ENCODE data around the gene SMYD3. TPM values are rescaled to one million over a fixed set of nuclear protein-coding genes. Genes with fewer than 3 reads are reported as not detected.

Gene SMYD3
- total and polyA plus RNA-seq, 12 donors = 13.5 to 78.2 (median 26.8) TPM

DNA sequence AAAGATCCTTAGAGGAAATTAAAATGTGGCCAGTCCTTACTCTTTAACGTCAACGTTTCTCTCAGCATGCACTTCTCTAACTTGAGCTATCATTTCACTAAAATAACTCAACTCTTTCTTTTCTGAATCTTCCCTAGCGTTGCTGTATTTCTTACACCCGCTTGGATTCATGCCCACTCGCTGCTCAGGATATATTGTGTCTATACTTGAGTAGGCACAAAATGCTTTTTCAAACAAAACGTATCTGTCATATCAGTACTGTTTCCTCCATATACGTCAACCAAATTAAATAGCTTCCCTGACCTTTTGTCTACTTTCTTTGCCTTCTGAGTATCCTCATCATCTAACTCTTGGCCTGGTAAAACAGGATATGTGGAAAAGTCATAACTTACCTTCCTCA lies 549.7 kb downstream of the SMYD3 start:
- H3K4me3 ChIP-seq = no peak overlapping the region
- H3K27me3 ChIP-seq = no peaks in the 10 kb centered on the region
- H3K4me1 ChIP-seq (replicated peaks in 1 of 2) = peaks cover 5 to 13% of the 10 kb centered on the region in 2 donors
- DNase-seq = no peak
- intact Hi-C loops (cut with DNase I) = no loop called here
- WGBS, 4 donors = 77 to 84% (median 80%) methylated on average over 7 of the region's 7 CpGs
- H3K36me3 ChIP-seq (replicated peaks in 1 of 2) = no peaks in the 10 kb centered on the region
- no peaks in the 10 kb centered on the region for H3K9me3 ChIP-seq (replicated peaks in 1 of 3)
- H3K27ac ChIP-seq = no peak overlapping the region
- TF ChIP-seq, protein P1, sequence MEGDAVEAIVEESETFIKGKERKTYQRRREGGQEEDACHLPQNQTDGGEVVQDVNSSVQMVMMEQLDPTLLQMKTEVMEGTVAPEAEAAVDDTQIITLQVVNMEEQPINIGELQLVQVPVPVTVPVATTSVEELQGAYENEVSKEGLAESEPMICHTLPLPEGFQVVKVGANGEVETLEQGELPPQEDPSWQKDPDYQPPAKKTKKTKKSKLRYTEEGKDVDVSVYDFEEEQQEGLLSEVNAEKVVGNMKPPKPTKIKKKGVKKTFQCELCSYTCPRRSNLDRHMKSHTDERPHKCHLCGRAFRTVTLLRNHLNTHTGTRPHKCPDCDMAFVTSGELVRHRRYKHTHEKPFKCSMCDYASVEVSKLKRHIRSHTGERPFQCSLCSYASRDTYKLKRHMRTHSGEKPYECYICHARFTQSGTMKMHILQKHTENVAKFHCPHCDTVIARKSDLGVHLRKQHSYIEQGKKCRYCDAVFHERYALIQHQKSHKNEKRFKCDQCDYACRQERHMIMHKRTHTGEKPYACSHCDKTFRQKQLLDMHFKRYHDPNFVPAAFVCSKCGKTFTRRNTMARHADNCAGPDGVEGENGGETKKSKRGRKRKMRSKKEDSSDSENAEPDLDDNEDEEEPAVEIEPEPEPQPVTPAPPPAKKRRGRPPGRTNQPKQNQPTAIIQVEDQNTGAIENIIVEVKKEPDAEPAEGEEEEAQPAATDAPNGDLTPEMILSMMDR (IDR thresholded peaks at IDR 0.05) = no peak
- no peak for TF ChIP-seq POLR2A (IDR thresholded peaks at IDR 0.05)

DNA sequence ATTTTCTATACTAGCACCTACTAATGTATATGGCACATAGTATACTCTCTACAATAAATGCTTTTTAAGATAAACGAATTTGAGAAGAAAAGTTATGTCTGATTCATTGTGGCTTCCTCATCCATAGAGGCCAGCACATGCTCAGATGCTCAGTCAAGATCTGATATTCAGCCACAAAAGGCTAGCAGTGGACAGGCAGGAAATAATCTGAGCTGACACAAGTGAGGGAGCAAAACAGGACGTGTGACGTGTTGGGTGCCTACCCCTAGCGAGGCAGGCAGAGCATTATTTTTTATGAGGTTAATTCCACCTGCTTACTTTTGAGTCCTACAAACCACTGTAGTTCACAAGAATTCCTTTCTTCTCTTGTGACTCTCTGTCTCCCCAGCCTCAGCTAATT lies 550.9 kb downstream of the SMYD3 start:
- Histone ChIP-seq H3K27me3 (no peaks in the 10 kb centered on the region), H3K27ac (no peak overlapping the region), H3K4me3 (no peak overlapping the region), H3K9me3 (replicated peaks in 1 of 3) (no peaks in the 10 kb centered on the region), H3K36me3 (replicated peaks in 1 of 2) (no peaks in the 10 kb centered on the region), H3K4me1 (replicated peaks in 1 of 2) (peaks cover 5 to 13% of the 10 kb centered on the region in 2 donors)
- TF ChIP-seq, protein P1 (IDR thresholded peaks at IDR 0.05) = no peak
- no peak for TF ChIP-seq POLR2A (IDR thresholded peaks at IDR 0.05)
- intact Hi-C loops (cut with DNase I) = no loop called here
- WGBS, 4 donors = 70 to 81% (median 76%) methylated on average over 4 of the region's 4 CpGs
- no peak for DNase-seq

DNA sequence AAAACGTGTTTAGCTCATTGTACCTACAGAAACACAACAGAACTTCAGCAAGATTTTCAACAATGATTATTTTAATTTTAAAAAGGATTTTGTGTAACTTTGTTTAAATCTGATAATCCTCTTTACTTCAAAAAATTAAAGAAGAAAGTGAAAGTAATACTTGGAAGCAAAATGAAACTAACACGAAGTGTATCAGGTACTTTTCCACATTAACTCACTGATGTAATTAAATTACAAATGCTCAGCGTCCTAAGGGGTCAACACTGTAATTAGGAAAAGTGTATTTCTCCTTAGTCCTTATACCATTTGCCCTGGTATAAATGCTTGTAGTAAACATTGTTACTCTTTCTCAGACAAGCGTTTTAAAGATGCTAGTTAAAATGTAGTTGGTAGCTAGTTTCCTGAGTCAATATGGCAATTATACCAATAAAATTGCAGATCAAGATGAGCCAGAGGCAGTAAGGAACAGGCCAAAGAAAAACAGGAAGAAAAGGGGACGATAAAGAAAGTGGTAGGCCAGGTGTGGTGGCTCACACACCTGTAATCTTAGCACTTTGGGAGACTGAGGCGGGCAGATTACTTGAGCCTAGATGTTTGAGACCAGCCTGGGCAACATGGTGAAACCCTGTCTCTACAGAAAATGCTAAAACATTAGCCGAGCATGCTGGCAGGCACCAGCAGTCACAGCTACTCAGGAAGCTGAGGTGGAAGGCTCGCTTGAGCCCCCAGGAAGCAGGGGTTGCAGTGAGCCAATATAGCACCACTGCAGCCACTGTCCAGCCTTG lies 553.0 kb downstream of the SMYD3 start:
- H3K4me1 ChIP-seq (replicated peaks in 1 of 2) = peaks cover 0 to 8% of the 10 kb centered on the region in 2 donors
- peak overlapping the region; percentile 29 to 87 (median 67) for H3K27ac ChIP-seq
- no peak for TF ChIP-seq POLR2A (IDR thresholded peaks at IDR 0.05)
- TF ChIP-seq, protein P1 (IDR thresholded peaks at IDR 0.05) = no peak
- no peaks in the 10 kb centered on the region for H3K27me3 ChIP-seq
- intact Hi-C loops (cut with DNase I) = no loop called here
- DNase-seq = no peak
- WGBS, 4 donors = 16 to 28% (median 25%) methylated on average over 8 of the region's 8 CpGs
- no peaks in the 10 kb centered on the region for H3K36me3 ChIP-seq (replicated peaks in 1 of 2)
- H3K9me3 ChIP-seq (replicated peaks in 1 of 3) = no peaks in the 10 kb centered on the region
- H3K4me3 ChIP-seq = peak overlapping the region in 1 of 4 donors; percentile 59

DNA sequence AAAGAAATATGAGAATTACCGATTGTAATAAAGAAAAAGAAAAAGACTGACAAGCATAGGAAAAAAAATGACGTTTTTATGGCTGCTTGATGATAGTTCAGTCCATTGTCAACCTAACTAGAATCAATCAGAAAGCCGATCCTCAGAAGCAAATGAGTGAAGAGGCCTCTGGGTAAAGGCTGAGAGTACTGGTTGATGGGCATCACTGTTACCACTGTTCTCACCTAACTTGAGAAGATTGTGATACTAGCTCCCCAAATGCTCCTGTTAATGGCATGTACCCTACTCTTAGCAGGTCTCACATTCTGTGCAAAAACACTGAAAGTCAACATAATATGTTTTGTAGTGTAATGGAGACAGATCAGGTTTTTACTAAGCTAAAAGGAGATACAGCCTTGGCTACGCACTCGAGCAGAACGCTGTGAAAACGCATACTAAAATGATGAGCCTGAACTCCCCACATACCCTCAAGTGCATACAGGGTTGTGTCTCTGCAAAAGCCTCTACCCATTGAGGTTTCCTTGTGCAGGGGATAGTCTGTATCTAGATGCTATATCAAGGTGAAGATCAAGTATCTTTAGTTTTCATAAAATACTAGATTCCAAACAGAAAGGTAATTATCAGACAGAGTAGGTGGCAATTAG lies 554.6 kb downstream of the SMYD3 start:
- WGBS, 4 donors = 88 to 96% (median 92%) methylated on average over 7 of the region's 7 CpGs
- Histone ChIP-seq H3K4me1 (replicated peaks in 1 of 2) (peaks cover 0 to 8% of the 10 kb centered on the region in 2 donors), H3K4me3 (no peak overlapping the region), H3K27ac (peak overlapping the region in 1 of 5 donors; percentile 67), H3K36me3 (replicated peaks in 1 of 2) (no peaks in the 10 kb centered on the region), H3K9me3 (replicated peaks in 1 of 3) (no peaks in the 10 kb centered on the region), H3K27me3 (no peaks in the 10 kb centered on the region)
- intact Hi-C loops (cut with DNase I) = no loop called here
- TF ChIP-seq POLR2A (IDR thresholded peaks at IDR 0.05) = no peak
- TF ChIP-seq, protein P1 (IDR thresholded peaks at IDR 0.05) = no peak
- no peak for DNase-seq

Data from adrenal gland (tissue), 12 donors.